Vagina (tissue), 2 donors: ENCODE results near the gene HELZ.

Experiments
- POLR2A ChIP-seq, 2 donors: fragments of 450-650 bp; IDR thresholded peaks; one replicate each; pipeline ENCODE4 v1.6.1; 2017; ENCODE audit warnings: antibody characterized with exemption in 2 of 2, mild to moderate bottlenecking in 2 of 2, moderate library complexity in 2 of 2
- TF ChIP-seq, protein P1 (sequence below), 3 experiments: fragments of 450-650 bp in 2 of 3; fragments of 200-600 bp in 1 of 3; sonication (generic) in 1 of 3; IDR thresholded peaks; one replicate each; pipeline ENCODE4 v1.5.1; 2017 to 2019; ENCODE audit warnings: antibody characterized with exemption in 3 of 3, mild to moderate bottlenecking in 2 of 3, moderate library complexity in 2 of 3

DNA sequence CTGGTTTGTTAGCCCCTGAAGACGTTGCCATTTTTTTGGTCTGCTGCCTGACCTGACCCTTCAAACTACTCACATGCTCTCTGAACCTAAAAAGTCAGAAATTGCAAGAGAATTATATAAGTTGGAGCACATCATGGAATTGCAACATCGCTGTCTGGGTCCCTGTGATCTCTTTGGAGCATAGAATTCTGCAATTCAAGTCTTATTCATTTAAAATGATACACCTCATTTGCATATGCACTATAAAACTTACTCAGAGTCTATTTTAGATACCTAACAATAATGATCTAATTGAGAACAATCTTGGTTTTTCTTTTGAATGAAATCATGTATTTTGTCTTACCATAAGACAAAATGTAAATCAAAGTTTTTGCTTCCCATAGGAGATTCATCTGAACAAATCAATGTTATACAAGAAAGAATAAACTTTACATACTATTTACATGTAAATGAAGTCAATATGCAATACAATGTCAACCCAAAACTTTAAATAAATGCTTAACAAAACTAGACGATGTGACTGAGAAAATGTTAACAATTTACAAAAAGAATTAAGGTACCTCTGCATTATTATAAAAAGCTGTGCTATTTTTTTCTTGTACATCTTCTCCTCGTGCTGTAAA, 99.7 kb downstream of the HELZ start:
- TF ChIP-seq, protein P1, sequence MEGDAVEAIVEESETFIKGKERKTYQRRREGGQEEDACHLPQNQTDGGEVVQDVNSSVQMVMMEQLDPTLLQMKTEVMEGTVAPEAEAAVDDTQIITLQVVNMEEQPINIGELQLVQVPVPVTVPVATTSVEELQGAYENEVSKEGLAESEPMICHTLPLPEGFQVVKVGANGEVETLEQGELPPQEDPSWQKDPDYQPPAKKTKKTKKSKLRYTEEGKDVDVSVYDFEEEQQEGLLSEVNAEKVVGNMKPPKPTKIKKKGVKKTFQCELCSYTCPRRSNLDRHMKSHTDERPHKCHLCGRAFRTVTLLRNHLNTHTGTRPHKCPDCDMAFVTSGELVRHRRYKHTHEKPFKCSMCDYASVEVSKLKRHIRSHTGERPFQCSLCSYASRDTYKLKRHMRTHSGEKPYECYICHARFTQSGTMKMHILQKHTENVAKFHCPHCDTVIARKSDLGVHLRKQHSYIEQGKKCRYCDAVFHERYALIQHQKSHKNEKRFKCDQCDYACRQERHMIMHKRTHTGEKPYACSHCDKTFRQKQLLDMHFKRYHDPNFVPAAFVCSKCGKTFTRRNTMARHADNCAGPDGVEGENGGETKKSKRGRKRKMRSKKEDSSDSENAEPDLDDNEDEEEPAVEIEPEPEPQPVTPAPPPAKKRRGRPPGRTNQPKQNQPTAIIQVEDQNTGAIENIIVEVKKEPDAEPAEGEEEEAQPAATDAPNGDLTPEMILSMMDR (IDR thresholded peaks at IDR 0.05): no peak
- TF ChIP-seq POLR2A (IDR thresholded peaks at IDR 0.05): no peak
